NCI-H69 (cell line): ENCODE data around the gene AAR2.

Source experiments
- DNase-seq: peaks from one replicate; lab custom pipeline; 2025; lab: John Stamatoyannopoulos, UW

AAR2 gene

GRCh38 chr20:36279776-36280175 is 43.5 kb downstream of the AAR2 start:
- DNase-seq: no peak

- DNase-seq: no peak
Measured at GRCh38 chr20:36281785-36282380, 45.6 kb downstream of the AAR2 start.

DNA sequence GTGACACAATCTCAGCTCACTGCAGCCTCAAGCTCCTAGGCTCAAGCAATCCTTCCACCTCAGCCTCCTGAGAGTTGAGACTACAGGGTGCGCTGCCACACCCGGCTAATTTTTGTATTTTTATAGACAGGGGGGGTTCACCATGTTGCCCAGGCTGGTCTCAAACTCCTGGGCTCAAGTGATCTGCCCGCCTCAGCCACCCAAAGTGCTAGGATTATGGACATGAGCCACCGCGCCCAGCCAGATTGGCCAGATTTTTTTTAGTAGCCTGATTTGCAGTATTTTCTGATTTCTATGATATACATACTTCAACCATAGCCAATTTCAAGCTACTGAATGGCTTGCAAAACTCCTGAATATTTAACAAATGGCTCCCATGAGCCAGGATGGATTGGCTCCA is 48.5 kb downstream of the AAR2 start:
- DNase-seq: no peak

DNA sequence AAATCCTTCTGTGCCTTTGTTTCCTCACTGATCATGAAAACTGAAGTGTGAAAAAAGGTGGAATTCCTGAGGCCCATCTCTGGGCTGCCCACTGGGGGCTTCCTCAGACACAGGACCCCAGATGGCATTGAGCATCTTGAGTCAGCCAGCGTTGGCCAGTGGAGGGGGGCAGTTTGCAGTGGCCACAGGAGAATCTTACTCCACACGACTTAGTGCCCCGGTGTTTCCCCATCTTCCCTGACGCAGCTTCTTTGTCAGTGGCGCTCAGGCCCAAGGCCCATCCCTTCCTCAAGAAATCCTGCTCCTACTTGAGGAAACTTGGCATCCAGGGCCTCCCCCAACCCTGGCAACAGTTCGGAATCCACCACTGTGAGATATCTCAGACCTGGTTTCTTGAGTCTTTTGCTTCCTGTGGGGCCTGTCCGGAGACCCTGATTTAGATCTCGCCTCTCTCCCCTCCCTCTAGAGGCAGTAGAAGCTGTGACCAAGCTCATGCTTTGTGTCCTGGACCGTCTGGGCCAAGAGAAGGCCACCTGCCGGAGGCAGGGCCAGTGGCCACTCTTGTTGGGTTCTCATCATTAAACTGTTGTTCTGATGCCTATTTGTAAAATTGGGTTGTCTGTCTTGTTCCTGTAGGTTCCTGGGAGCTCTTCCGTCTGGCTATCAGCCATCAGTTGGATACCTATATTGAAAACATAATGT is 49.6 kb downstream of the AAR2 start:
- no peak for DNase-seq

DNA sequence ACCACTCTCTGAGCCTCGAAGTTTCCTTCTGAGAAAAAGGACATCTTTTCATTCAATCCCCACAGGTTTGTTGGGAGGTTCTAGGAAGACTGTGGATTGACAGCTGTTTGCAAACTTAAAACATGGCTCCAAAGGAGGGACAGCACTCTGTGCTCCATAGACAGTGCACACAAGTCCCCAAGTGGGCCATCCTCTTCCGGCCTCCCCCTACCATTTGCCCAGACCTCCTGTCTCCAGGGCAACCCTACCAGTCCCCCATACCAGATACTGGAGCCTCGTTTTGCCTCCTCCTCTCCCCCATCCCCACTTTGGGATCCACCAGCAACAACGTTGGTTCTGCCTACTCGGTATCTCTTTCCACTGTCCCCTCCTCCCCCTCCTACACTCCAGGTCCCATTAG is 61.4 kb downstream of the AAR2 start:
- DNase-seq: no peak

- no peak for DNase-seq
Measured at GRCh38 chr20:36298061-36298460, 61.8 kb downstream of the AAR2 start.

DNA sequence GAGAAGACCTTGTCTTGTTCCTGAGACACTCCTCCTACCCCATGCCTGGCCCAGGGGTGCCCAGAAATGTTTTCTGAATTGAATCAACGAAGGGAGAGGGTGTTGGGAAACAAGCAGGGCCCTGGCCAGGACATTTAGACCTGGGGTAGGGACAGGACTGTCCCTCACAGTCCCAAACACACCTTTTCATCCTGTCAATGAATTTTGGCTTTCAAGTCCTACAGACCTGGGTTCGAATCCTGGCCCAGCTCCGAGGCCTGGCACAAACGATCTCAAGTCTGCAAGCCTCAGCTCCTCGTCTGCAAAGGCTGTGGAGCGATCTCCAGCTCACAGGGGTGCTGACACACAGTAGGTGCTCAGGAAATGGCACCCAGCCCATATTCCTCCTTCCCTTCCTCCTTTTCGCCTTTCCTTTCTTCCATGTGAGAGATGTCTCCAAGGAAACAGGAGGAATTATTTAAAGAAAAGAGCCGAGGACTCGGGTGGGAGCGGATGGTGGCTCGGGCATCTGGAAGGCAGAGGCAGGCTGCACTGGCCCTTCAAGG is 62.6 kb downstream of the AAR2 start:
- DNase-seq: no peak

- no peak for DNase-seq
Measured at GRCh38 chr20:36299459-36299858, 63.2 kb downstream of the AAR2 start.

DNA sequence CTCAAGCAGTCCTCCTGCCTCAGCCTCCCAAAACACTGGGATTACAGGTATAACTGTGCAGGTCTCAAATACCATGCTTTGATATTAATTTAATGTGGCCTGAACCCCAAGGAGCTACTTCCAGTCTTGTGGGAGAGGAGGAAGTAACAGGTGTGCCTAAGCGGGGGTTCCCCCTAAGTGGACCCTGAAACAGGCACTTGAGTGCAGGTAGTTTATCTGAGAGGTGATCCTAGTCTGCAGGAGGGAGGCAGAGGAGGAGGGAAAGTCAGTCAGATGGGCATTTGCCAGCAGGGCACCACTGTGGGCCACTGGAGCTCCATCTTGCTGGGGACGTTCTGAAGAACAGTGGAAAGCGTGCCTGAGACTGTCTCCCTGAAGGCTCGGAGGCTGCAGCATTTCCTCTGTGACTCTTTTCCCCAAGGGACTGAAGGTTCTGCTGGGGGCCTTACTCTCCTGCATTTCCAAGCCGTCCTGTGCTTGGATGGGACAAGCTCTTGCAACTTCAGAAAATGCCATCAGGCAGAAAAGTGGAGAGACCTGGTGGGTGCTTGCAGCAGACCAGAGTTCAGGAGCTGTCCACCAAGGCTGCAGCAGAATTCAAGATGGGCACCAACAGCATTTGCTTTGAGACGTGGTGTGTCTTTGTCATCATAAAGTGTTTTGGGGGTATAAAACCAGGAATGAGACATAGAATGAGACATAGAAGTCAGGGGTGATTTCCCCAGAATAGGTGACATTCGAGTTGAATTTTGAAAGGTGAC is 65.3 kb downstream of the AAR2 start:
- DNase-seq: no peak

DNA sequence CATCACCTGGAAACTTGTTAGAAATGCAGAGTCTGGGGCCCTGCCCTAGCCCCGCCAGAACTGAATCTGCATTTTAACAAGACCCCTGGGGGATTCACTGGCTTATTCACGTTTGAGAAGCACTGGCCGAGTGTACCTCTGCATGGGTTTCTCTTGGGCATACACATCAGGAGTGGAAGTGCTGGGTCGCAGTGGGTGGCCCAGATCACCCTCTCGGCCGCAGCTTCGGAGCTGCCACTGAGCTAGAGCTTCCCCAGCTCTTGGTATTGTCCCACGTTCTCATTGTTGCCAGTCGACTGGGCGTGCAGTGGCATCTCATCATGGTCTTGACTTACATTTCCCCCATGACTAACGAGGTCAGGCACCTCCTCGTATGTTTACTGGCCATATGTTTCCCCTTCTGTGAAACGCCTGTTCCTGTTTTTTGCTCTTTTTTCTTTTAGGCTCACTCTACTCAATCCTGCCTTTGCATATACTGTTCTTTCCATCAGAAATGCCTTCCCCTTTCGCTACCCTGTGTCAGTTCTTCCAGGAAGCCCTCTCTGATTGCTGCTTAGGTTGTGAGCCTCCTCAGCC is 66.8 kb downstream of the AAR2 start:
- peak; percentile 44 for DNase-seq

- no peak for DNase-seq
Measured at GRCh38 chr20:36303831-36304230, 67.6 kb downstream of the AAR2 start.

DNA sequence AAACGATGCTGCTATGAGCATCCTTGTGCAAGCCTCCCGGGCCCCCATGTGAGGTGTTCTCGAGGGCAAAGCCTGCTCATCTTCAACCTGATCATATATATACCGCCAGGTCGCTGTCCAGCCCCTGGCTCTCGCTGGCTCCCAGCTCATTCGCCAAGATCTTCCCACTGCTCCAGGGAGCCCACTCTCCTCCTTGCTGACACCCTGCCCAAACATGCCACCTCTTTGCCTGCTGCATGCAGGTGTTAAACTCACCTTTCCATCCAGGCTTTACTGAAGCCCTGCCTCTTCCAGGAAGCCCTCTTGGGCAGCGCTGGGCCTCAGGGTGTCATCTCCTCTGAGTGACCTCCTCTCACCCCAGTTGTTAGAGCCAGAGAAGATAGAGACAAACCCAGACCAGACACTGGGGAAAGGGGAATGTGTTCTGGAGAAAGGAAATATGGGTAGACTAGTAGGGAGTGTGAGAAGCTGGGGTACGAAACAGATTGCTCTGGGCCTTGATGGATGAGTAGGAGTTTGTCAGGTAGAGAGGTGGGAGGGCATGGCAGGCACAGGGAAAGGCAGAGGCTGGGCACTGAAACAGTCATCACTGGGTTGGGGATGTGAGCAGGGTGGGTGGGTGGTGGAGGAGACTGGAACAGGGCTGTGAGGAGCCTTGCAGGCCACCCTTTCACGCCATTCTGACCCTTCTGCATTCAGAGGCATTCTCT is 68.7 kb downstream of the AAR2 start:
- no peak for DNase-seq

DNA sequence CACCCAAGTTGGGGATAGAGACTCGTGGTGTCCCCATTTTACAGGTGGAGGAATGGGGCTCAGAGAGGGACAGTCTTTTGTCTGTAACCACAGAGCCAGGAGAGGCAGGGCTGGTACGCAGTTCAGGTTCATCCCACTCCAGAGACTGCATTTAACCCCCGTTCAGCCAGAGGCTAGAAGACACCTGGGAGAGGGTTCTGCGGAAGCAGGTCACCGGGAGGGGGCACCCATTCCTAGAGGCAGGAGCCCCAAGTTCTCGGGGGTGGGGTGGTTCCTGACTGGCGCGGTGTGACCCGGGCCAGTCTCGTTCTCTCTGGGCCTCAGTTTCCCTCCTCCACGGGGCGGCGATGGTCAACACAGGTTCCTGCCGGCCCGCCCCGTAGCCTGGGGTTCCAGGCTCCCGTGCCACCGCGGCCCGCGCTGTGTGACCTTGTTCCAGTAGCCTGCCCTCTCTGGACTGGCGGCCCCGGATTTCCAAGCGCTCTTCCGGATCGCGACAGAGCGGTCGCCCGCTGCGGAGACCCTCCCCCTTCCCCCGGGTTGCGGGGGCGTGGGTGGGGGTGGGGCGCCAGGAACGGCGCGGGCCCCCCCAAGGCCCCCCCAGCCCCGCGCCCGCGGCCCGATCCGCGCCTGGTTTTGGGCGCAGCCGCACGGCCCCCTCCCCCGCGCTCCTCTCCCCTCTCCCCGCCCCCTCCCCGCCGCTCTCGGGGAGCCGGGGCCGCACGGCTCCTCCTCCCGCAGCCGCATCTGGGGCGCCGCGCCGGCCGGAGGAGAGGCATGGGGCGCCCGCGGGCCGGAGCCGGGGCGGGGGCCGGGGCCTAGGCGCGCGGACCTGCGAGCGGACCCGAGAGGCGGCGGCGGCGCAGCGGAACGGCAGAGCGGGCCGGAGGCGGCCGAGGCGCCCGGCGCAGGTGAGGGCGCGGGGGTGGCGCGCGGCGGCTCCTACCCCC is 69.6 kb downstream of the AAR2 start, which contains the start of gene DLGAP4:
TSS of gene DLGAP4 (plus strand) at position 738 of the 950 bp plus-strand sequence. CDS start 125,379 bp downstream, outside the sequence.
- DNase-seq: peak; percentile 53
